Stimulated activated naive CD8-positive, alpha-beta T cell treated with anti-CD3 and anti-CD28 coated beads, Interleukin-15, Interleukin-2, amounts not matched to agents 100 ng/mL and 50 ng/mL, for 24 hours (primary cell): Measurements from ENCODE around the gene CPHXL2.

Experiments
- H3K27ac Mint-ChIP-seq: one replicate; pipeline ENCODE4 v1.8.0; 2021; ENCODE audit warnings: mild to moderate bottlenecking, mixed read lengths
- H3K27me3 Mint-ChIP-seq: one replicate; pipeline ENCODE4 v1.8.0; 2021; ENCODE audit warnings: mixed read lengths
- H3K36me3 Mint-ChIP-seq: one replicate; pipeline ENCODE4 v1.8.0; 2021; ENCODE audit warnings: low read depth, mixed read lengths
- H3K4me1 Mint-ChIP-seq: one replicate; pipeline ENCODE4 v1.8.0; 2021; ENCODE audit warnings: low read depth, mixed read lengths
- H3K4me3 Mint-ChIP-seq: one replicate; pipeline ENCODE4 v1.8.0; 2021; ENCODE audit warnings: mild to moderate bottlenecking, mixed read lengths
- H3K9me3 Mint-ChIP-seq: one replicate; pipeline ENCODE4 v1.8.0; 2021; ENCODE audit warnings: mixed read lengths

CPHXL2 gene

DNA sequence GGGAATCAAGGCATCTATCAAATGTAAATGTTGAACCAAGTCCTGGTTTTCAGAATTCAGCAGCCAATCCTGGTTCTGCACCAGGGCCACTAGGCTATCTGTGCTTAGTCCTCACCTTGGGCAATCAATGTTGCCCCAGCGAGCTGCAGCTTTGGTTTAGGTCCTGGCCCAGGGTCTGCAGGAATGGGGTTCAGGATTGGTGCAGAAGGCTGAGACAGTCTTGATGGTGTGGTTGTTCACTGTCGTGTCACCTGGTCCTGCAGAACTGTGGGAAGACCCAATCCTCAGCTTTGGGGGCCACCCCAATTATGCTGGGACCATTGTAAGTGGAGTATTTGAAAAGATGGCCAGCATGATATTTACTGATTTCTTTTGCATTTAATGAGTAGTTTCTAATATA lies 18.6 kb downstream of the CPHXL2 start:
- H3K36me3 Mint-ChIP-seq: peaks cover 43% of the 10 kb centered on the region
- H3K27ac Mint-ChIP-seq: no peak overlapping the region
- no peaks in the 10 kb centered on the region for H3K27me3 Mint-ChIP-seq
- H3K4me3 Mint-ChIP-seq: no peak overlapping the region
- peaks cover 12% of the 10 kb centered on the region for H3K4me1 Mint-ChIP-seq
- H3K9me3 Mint-ChIP-seq: no peaks in the 10 kb centered on the region

DNA sequence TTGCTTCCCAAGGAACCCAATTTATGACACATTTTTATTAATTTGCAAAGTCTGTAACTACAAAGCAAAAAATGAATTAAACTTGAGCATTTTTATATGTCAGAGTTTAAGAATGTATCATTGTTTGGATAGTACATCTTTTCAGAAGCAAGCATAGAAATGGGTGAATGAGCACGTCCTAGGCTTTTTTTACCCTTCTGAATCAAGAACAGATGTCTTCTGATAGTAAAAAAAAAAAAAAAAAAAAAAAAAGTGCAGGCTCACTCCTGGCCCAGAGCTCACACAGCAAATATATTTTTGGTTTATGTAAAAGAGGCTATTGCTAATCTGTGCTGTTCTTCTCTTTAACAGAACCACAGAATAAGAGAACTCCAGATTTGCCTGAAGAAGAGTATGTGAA lies 22.9 kb downstream of the CPHXL2 start:
- H3K27me3 Mint-ChIP-seq: no peaks in the 10 kb centered on the region
- H3K27ac Mint-ChIP-seq: peak overlapping the region; percentile 85
- no peak overlapping the region for H3K4me3 Mint-ChIP-seq
- no peaks in the 10 kb centered on the region for H3K9me3 Mint-ChIP-seq
- peaks cover 47% of the 10 kb centered on the region for H3K4me1 Mint-ChIP-seq
- peaks cover 58% of the 10 kb centered on the region for H3K36me3 Mint-ChIP-seq

DNA sequence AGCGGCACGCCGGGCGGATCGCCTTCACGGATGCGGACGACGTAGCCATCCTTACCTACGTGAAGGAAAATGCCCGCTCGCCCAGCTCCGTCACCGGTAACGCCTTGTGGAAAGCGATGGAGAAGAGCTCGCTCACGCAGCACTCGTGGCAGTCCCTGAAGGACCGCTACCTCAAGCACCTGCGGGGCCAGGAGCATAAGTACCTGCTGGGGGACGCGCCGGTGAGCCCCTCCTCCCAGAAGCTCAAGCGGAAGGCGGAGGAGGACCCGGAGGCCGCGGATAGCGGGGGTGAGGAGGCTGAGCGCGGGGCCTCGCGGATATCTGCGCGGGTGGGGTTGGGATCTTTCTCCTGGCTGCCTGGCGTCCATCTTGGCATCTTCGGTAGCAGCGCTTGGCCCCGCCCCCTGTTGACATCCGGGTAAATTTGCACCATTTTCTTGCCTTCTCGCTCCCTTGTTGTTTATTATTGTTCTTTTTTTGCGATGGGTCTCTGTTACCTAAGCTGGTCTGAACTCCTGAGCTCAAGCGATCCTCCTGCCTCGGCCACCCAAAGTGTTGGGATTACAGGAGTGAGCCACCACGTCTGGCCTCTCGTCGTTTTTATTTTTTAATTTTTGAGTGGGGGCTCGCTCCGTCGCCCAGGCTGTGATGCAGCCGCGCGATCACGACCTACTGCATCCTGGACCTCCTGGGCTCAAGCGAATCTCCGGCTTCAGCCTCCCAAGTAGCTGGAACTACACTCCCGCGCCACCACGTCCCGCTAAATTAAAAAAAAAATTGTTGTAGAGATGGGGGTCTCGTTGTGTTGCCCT lies 28.3 kb downstream of the CPHXL2 start:
- Mint-ChIP-seq H3K4me1 (peaks cover 69% of the 10 kb centered on the region), H3K36me3 (peaks cover 42% of the 10 kb centered on the region), H3K4me3 (peak overlapping the region; percentile 86), H3K27me3 (no peaks in the 10 kb centered on the region), H3K27ac (peak overlapping the region; percentile 94), H3K9me3 (no peaks in the 10 kb centered on the region)

DNA sequence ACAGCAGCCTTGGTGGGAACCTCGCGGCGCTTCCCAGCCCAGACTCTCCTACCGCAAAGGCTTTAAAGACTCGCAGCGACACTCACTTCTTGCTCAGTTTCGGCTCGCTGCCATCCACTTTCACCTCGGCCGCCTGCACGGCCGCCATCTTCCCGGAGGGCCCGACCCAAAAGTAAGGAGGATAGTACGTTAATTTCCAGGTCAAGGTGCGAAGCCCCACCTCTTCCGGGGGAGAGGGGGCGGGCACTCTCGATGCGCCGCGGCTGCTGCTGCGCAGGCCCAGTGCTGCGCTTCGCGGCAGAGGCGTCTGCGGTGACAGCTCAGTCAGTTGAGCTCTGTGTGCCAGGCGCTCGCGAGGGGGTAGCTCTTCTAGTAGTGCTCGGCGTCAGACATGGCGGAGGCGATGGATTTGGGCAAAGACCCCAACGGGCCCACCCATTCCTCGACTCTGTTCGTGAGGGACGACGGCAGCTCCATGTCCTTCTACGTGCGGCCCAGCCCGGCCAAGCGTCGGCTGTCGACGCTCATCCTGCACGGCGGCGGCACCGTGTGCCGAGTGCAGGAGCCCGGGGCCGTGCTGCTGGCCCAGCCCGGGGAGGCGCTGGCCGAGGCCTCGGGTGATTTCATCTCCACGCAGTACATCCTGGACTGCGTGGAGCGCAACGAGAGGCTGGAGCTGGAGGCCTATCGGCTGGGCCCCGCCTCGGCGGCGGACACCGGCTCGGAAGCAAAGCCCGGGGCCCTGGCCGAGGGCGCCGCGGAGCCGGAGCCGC lies 29.1 kb downstream of the CPHXL2 start, which contains the start of the genes KARS1 and TERF2IP:
Gene KARS1, minus strand, starts transcription at position 174 of the 773 bp plus-strand sequence. Its CDS starts 26 bp downstream, at position 148.
Gene TERF2IP, plus strand, starts transcription at position 282 of the 773 bp plus-strand sequence. Its CDS starts 110 bp downstream, at position 392.
- Mint-ChIP-seq H3K9me3 (no peaks in the 10 kb centered on the region), H3K4me1 (peaks cover 66% of the 10 kb centered on the region), H3K27ac (peak within 1 kb of the TSS; percentile 98), H3K27me3 (no peaks in the 10 kb centered on the region), H3K36me3 (peaks cover 47% of the 10 kb centered on the region), H3K4me3 (peak within 1 kb of the TSS; percentile 86)

DNA sequence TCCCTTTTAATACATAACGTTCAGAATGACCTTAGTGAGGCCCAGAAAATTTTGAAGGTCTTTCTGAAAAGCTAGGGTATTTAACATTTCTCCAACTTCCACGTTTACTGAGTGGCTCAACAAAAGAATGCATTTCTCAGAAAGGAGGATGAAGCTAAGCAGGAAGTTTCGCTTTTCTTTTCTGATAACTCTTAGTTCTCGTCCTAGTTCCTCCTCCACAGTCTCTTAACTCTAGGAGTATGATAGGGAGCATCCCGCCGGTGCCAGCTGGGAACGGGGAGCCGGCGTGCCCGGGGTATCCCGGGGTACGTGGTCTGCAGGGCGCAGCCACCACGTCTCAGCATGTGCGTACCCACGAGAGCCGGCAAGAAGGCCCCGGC lies 29.7 kb downstream of the CPHXL2 start:
- Mint-ChIP-seq H3K4me1 (peaks cover 64% of the 10 kb centered on the region), H3K27ac (peak overlapping the region; percentile 98), H3K4me3 (peak overlapping the region; percentile 86), H3K27me3 (no peaks in the 10 kb centered on the region), H3K9me3 (no peaks in the 10 kb centered on the region), H3K36me3 (peaks cover 52% of the 10 kb centered on the region)

DNA sequence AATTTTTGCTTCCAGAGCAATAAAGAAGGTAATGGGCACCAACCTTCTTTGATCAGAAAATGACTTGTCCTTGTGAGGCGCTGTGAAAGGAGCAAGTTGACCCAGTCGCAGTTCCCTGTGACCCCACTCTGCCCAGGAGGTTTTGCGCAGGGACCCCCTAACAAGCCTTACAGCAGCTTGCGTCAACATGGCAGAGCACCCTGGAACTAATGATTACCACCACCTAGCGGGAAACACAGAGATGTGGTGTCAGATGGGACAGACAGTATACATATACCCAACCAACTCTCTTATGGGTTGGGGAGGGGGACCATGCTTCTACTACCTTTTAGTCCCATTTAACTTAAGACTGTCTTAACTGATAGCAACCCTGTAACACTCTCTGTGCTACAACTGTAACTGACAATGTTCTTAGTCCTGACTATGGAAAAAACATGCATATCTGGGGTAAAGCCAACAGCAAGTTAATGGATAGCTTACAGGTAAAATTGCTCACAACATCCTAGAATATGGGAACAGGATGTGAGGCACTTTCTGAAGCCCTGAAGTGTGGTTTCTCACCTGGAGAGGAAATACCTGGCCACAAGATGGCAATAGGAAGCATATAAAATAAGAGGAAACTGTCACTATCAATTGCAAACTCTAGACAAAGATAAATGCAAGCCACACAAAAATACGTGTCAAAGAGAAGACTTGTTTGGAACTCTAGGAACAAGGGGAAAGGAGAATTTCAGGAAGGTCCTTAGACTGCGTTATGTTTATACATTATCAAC lies 32.4 kb downstream of the CPHXL2 start:
- Mint-ChIP-seq H3K4me3 (peak overlapping the region; percentile 86), H3K9me3 (no peaks in the 10 kb centered on the region), H3K27ac (peak overlapping the region; percentile 64), H3K36me3 (peaks cover 61% of the 10 kb centered on the region), H3K4me1 (peaks cover 44% of the 10 kb centered on the region), H3K27me3 (no peaks in the 10 kb centered on the region)

DNA sequence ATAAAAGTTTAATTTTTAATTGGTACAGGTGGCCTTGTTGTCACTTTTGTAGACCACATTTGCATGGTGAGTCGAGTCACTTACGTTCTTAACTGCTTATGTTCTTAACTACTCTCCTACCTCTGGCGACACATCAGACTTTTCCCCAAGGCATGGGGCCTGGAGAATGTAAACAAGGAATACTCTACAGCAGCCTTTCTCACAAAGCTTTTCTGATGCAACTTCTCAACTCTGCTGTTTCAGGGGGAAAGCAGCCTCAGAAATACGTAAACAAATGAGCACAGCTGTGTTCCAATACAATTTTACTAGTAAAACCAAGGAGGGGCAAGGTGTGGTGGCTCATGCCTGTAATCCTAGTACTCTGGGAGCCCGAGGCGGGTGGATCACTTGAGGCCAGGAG lies 36.2 kb downstream of the CPHXL2 start:
- no peaks in the 10 kb centered on the region for H3K9me3 Mint-ChIP-seq
- peaks cover 80% of the 10 kb centered on the region for H3K36me3 Mint-ChIP-seq
- H3K4me3 Mint-ChIP-seq: no peak overlapping the region
- H3K27me3 Mint-ChIP-seq: no peaks in the 10 kb centered on the region
- peaks cover 37% of the 10 kb centered on the region for H3K4me1 Mint-ChIP-seq
- H3K27ac Mint-ChIP-seq: no peak overlapping the region

DNA sequence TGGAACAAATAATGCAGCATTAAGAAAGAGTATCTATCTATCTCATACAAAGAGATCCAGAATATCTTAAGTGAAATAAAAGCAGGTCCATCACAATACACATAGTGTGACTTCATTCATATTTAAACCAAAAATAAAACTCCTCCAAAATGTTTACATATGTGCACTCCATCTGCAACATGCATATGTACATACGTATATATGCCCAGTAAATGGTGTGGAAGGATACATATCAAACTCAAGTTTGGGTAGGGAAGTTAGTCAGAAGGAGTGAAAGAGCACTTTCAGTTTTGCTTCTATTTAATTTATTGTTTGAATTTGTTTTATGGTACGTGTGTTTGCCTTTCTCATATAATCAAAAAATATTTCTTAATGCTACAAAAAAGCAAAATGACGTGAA lies 41.8 kb downstream of the CPHXL2 start:
- no peak overlapping the region for H3K27ac Mint-ChIP-seq
- H3K4me3 Mint-ChIP-seq: no peak overlapping the region
- H3K27me3 Mint-ChIP-seq: no peaks in the 10 kb centered on the region
- H3K9me3 Mint-ChIP-seq: no peaks in the 10 kb centered on the region
- peaks cover 3% of the 10 kb centered on the region for H3K4me1 Mint-ChIP-seq
- H3K36me3 Mint-ChIP-seq: peaks cover 81% of the 10 kb centered on the region

DNA sequence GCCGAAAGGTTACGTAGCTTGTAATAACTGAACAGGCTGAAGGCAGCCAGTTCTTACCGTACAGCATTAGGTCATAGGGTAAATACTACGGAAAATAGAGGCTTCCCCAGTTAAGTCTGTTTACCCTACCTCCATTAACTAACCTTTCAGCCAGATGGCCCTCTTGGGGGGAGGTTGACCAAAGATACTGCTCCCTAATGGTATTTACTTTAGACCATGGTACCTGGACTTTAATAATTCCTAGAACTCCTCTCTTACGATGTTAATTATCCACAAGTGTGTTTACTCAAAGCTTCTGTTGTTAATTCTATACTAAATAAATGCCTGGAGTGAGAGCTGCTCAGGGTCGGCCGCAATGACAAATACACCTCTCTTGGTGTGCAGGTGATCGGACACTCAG lies 44.0 kb downstream of the CPHXL2 start:
- H3K4me1 Mint-ChIP-seq: peaks cover 9% of the 10 kb centered on the region
- H3K4me3 Mint-ChIP-seq: no peak overlapping the region
- H3K27me3 Mint-ChIP-seq: no peaks in the 10 kb centered on the region
- H3K27ac Mint-ChIP-seq: no peak overlapping the region
- peaks cover 84% of the 10 kb centered on the region for H3K36me3 Mint-ChIP-seq
- H3K9me3 Mint-ChIP-seq: no peaks in the 10 kb centered on the region

DNA sequence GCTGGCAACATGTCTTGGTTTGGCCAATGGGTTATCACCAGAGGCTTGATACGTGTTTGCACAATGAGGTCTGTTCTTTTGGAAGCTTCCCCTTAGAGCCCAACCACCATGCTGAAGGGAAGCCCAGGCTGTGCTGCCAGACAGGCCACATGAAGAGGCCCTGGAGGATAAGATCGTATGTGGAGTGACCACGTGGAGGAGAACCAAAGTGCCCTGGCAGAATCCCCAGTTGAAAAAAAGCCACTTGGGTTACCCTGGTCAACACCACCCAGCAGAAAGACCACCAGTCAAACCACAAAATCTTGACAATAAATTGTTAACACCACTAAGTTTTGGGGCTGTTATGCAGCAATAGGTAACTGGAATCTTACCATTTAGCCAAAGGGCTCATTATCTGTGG lies 46.8 kb downstream of the CPHXL2 start:
- no peak overlapping the region for H3K4me3 Mint-ChIP-seq
- H3K4me1 Mint-ChIP-seq: peaks cover 12% of the 10 kb centered on the region
- H3K27me3 Mint-ChIP-seq: no peaks in the 10 kb centered on the region
- peak overlapping the region; percentile 6 for H3K27ac Mint-ChIP-seq
- no peaks in the 10 kb centered on the region for H3K9me3 Mint-ChIP-seq
- H3K36me3 Mint-ChIP-seq: peaks cover 83% of the 10 kb centered on the region

DNA sequence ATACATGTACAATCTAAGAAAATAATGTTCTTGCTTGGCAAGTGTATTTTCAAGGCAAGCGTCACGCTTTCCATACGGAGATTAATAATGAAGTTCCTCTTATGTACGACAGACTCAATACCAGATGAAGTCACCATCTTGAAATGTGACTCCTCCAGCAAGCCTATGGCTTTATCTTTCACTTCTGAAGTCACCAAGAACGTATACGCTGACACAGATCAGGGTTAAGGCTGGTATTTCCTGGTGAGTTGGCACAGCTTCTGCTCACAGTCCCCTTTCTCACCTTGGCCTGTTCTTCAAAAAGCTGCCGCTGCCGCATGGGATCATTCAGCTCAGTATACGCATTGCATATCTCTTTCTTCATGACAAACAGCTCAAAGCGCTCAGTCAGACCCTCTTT lies 47.7 kb downstream of the CPHXL2 start:
- H3K9me3 Mint-ChIP-seq: no peaks in the 10 kb centered on the region
- no peak overlapping the region for H3K4me3 Mint-ChIP-seq
- no peaks in the 10 kb centered on the region for H3K27me3 Mint-ChIP-seq
- peaks cover 87% of the 10 kb centered on the region for H3K36me3 Mint-ChIP-seq
- peaks cover 12% of the 10 kb centered on the region for H3K4me1 Mint-ChIP-seq
- H3K27ac Mint-ChIP-seq: no peak overlapping the region

DNA sequence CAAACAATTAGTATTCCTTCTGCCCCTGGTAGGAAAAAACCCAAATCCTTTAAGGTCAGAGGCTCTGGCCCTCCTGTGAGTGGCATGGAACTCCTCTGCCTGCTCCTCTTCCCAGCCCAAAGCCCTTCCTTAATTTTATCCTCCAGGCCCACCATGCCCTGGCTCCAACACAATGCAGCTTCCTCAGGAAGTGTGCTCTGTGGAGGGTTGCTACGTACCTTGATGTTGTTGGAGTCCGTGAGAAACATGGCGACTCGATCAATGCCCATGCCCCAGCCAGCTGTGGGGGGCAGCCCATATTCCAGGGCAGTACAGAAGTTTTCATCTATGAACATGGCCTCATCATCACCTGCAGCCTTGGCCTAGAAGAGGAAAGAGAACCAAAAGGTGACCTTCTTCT lies 48.5 kb downstream of the CPHXL2 start:
- Mint-ChIP-seq H3K9me3 (no peaks in the 10 kb centered on the region), H3K36me3 (peaks cover 79% of the 10 kb centered on the region)

DNA sequence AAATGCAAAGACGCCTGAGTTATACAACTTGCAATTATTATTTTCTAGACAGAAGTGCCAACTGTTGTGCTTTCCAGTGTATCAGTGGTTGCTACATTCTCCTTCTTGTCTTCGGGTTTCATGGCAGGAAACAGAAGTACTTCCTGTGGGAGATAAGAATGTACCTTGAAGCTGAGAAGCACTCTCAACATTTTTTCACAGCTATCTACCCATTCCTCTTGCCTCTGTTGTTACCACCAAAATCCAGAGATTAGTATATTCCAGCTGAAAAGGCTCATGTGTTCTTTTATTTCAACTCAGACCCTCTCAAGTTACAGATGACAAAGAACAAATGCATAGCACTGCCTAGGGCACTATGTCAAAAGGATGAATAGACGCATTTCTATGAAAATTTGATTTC lies 49.0 kb downstream of the CPHXL2 start:
- Mint-ChIP-seq H3K27me3 (no peaks in the 10 kb centered on the region), H3K27ac (peak overlapping the region; percentile 43), H3K36me3 (peaks cover 76% of the 10 kb centered on the region), H3K9me3 (no peaks in the 10 kb centered on the region), H3K4me3 (no peak overlapping the region), H3K4me1 (peaks cover 12% of the 10 kb centered on the region)

More for the DNA sequence above, 48.5 kb downstream of the CPHXL2 start:
- Mint-ChIP-seq H3K27ac (peak overlapping the region; percentile 43), H3K27me3 (no peaks in the 10 kb centered on the region), H3K4me3 (no peak overlapping the region), H3K4me1 (peaks cover 12% of the 10 kb centered on the region)

DNA sequence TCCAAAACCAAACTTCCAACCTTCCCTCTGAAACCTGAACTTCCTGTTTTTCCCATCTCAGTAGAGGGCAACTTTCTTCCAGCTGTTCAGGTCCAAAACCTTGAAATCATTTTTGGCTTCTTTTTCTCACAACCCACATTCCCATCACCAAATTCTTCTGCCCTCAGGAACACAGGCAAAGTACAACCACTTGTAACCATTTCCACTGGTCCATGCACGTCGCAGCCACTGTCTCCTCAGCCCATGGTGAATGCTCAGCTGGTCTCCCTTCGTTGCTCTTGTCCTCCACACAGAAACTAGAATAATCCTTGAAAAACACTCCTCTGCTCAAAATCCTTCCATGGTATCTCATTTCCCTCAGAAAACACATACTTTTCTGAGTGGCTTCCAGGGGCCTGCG lies 50.0 kb downstream of the CPHXL2 start:
- H3K27me3 Mint-ChIP-seq: no peaks in the 10 kb centered on the region
- no peaks in the 10 kb centered on the region for H3K9me3 Mint-ChIP-seq
- H3K27ac Mint-ChIP-seq: peak overlapping the region; percentile 9
- H3K36me3 Mint-ChIP-seq: peaks cover 68% of the 10 kb centered on the region
- no peak overlapping the region for H3K4me3 Mint-ChIP-seq
- peaks cover 18% of the 10 kb centered on the region for H3K4me1 Mint-ChIP-seq
